Measurements from ENCODE around the gene SPAG16.

Gene SPAG16

DNA sequence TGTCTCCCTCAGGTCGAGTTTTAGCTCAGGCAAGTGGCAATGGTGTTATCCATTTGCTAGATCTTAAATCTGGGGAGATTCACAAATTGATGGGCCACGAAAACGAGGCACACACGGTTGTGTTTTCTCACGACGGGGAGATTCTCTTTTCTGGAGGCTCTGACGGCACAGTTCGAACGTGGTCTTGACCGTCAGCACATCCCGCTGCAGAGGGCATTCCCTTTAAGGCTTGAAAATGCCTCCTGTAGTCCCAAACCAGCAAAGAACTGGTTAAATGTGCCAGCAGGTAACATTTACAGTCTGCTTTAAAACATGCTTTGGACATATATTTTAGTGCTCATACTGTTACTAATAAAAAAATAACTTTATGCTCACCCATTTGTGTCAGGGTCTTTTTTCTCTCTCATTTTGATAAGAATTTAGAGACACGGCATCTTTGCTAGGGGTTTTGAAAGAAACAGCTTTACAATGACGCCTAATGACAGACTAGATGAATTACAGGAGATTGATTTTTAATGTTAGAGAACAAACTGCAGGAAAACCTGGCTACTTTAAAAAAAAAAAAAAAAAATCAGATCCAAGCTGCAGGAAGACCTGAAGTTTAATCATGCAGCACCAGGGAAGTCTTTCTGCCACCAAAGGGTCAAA, 1126.0 kb downstream of the SPAG16 start:
- no peak for DNase-seq

DNA sequence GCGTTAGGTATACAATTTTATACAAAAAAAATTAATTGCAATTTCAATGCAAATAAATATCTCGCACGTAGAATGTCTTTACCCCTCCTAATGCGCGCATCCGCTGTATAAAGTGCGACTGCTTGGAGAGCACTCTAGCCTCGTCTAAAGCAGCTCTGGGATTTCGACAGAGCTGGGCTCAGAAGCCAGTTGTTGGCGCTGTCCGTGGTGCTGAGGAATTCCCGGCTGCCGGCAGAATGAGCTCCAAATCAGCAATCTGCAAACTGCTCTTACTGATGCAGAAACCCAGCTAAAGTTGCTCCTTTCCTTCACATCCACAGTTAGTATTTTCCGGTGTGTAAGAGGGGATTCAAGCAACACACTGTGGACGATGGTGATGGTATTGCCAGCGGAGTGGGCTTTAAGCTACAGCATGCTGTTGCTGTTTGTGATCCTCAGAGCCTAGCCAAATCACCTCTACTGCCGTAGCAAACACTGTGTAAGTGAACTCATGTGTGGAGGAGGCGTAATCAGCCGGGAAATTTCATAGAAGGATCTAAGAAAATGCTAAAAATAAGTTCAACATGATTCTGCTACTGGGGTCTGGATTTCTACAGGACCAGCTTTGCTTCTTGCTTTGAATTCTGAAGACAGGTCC, 1126.8 kb downstream of the SPAG16 start, which contains the start of gene VWC2L:
Gene VWC2L, plus strand, starts transcription at position 137 of the 637 bp plus-strand sequence. CDS start 3,140 bp downstream, outside the sequence.
- no peak for DNase-seq

DNA sequence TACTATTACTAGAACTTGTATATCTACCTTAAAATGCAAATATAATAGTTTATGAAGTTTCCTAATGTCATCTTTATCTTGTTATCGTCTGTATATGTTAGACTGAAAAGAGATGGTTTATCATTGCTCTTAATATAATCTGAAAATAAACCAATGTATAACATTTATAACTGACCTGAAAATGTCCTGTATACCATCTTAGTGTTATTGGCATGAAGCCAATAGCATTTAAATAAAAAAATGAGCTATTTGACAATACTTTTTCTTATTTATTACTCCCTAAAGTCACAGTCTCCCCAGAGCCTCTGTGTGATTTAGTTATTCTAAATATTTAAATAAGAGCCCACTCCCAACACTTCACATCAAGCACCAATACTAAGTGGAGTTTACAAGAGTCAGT, 1128.4 kb downstream of the SPAG16 start:
- no peak for DNase-seq

DNA sequence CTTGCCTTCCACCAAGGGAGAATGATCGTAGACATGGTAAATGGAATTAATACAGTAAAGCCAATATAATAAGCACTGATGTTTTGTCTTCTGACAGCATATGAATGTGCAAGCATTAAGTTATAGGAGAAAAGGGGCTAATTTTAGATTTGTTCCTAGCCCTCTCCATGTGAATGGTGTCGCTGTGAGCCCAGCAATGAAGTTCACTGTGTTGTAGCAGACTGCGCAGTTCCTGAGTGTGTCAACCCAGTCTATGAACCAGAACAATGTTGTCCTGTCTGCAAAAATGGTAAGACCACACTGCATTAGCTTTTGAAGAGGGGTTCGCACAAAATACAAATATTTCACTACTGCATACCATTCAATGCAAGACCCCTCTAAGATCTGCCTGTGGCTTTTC, 1152.2 kb downstream of the SPAG16 start:
- no peak for DNase-seq

DNA sequence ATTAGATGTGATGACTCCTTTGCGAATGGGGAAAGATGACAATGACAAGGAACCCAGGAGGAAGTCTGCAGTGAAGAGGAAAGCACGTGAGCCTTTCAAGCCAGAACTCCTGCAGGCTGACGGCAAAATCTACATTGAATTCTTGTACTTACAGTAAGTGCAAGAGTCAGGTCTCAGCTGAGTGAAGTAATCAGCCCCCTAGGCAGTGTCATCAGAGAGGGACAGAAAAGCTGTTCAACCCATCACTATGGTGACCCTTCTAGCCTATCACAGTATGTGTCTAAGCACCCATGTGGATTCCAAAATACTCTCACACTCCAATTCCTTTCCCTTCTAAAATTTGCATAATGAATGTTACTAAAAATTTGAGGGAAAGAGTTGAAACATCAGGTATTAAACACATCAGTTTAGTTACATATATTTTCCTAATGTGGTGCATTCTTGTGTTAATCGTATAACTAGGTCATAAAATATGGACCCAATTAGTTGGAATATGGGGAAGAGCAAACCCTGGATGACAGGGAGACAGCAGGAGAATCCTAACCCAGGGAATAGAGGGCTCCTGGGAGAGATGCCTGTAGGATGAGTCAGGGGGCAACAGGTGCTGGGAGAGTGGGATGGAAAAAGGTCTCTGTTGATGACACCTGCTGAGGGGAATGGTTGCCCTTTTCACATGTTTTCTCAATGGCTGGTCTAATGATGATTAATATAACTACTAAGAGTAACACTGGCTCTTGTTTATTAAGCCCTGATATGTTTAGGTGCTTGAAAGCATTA, 1166.0 kb downstream of the SPAG16 start:
- DNase-seq = no peak

DNA sequence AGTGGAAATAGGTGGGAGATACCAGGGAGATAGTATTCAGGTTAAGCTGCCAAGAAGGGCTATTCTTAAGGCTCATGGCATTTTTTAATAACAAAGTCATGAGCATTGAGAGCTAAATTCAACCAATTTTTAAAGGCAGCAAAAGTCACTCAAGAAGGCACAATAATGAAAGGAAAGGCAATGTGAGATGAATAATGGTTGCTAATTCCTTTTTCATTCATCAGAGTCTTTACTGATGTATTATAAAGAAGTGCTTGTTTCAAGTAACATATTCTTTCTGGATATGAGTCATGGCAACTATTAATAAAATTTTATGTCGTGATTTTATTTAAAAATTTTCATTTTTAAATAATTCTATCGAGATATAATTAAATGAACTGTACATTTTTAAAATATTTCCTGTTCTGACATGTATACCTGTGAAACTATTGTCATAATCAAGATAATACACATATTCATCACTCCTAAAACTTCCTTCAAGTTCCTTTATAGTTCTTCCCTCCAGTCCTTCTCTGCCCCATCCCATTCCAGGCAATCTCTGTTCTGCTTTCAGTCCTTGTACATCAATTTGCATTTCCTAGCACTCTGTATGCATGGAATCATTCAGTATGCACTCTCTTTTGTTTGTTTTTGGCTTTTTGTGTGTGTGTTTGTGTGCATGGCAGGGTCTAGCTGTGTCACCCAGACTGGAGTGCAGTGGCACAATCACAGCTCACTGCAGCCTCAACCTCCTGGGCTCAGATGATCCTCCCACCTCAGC, 1167.4 kb downstream of the SPAG16 start:
- no peak for DNase-seq

Measured in AML-193 (cell line).